HEK293 (cell line): ENCODE measurements around the gene MTCL1.

Experiments
- CTCF ChIA-PET: fragments of 350-600 bp; formaldehyde crosslinking; extraction: SDS; loops from one replicate; lab custom pipeline; 2021; ENCODE audit warnings: antibody characterized with exemption; lab: Yijun Ruan, JAX
- POLR2A ChIA-PET: fragments of 300-600 bp; formaldehyde crosslinking; extraction: SDS; loops from one replicate; lab custom pipeline; 2020; ENCODE audit warnings: antibody characterized with exemption, inconsistent platforms; lab: Yijun Ruan, JAX
- H3K27ac ChIP-seq: fragments of 200-500 bp; sonication (Bioruptor generic); 2 replicates; pipeline ENCODE4 v1.5.1; 2014; ENCODE audit warnings: low read depth, low read length, control low read depth, inconsistent platforms; ENCODE audit errors: extremely low read depth
- H3K36me3 ChIP-seq, 2 experiments: fragments of 200-500 bp in 1 of 2; sonication (Bioruptor generic) in 1 of 2; 1 replicate in 1 of 2; 2 replicates in 1 of 2; pipeline ENCODE4 v1.5.1; 2014 to 2017; ENCODE audit warnings: inconsistent platforms in 2 of 2, low read length in 2 of 2; ENCODE audit not compliant: control insufficient read depth in 2 of 2, insufficient read depth in 1 of 2
- H3K4me1 ChIP-seq: fragments of 200-500 bp; sonication (Bioruptor generic); 2 replicates; pipeline ENCODE4 v1.5.1; 2014; ENCODE audit warnings: mild to moderate bottlenecking, low read length, inconsistent platforms; ENCODE audit not compliant: control insufficient read depth, insufficient read depth
- H3K4me3 ChIP-seq: 2 replicates; pipeline ENCODE4 v1.5.1; 2011; ENCODE audit warnings: low read depth, mild to moderate bottlenecking, control low read depth, low read length, moderate library complexity
- H3K9me3 ChIP-seq: fragments of 200-500 bp; sonication (Bioruptor generic); 2 replicates; pipeline ENCODE4 v1.5.1; 2014; ENCODE audit warnings: low read depth, low read length, inconsistent platforms; ENCODE audit not compliant: control insufficient read depth, insufficient read depth
- GLI4 ChIP-seq: fragments of 450-650 bp; formaldehyde crosslinking; IDR thresholded peaks from 2 replicates; pipeline ENCODE4 v1.5.1; 2016; ENCODE audit warnings: missing biosample characterization, missing genetic modification characterization
- MYNN ChIP-seq: fragments of 450-650 bp; formaldehyde crosslinking; IDR thresholded peaks from 2 replicates; pipeline ENCODE4 v1.5.1; 2016; ENCODE audit warnings: missing biosample characterization, missing genetic modification characterization, borderline replicate concordance
- RBAK ChIP-seq: fragments of 450-650 bp; formaldehyde crosslinking; IDR thresholded peaks from 2 replicates; pipeline ENCODE4 v1.5.1; 2016; ENCODE audit warnings: missing biosample characterization, missing genetic modification characterization
- SCRT2 ChIP-seq: fragments of 450-650 bp; formaldehyde crosslinking; IDR thresholded peaks from 2 replicates; pipeline ENCODE4 v1.5.1; 2016; ENCODE audit warnings: missing biosample characterization, missing genetic modification characterization
- TRIM28 ChIP-seq: IDR thresholded peaks from 2 replicates; pipeline ENCODE4 v1.6.1; 2011; ENCODE audit warnings: low read length, control low read depth, borderline replicate concordance
- ZNF16 ChIP-seq: fragments of 450-650 bp; formaldehyde crosslinking; IDR thresholded peaks from 2 replicates; pipeline ENCODE4 v1.5.1; 2016; ENCODE audit warnings: low read depth, missing biosample characterization, missing genetic modification characterization
- ZNF169 ChIP-seq: fragments of 450-650 bp; formaldehyde crosslinking; IDR thresholded peaks from 2 replicates; pipeline ENCODE4 v1.5.1; 2016; ENCODE audit warnings: missing biosample characterization, missing genetic modification characterization
- ZNF2 ChIP-seq: fragments of 450-650 bp; formaldehyde crosslinking; IDR thresholded peaks from 2 replicates; pipeline ENCODE4 v1.5.1; 2016; ENCODE audit warnings: missing biosample characterization, missing genetic modification characterization
- ZNF366 ChIP-seq: fragments of 450-650 bp; formaldehyde crosslinking; conservative IDR thresholded peaks from 2 replicates; pipeline ENCODE4 v1.5.1; 2016; ENCODE audit warnings: missing biosample characterization, missing genetic modification characterization
- ZNF548 ChIP-seq: fragments of 450-650 bp; formaldehyde crosslinking; IDR thresholded peaks from 2 replicates; pipeline ENCODE4 v1.5.1; 2016; ENCODE audit warnings: missing biosample characterization, missing genetic modification characterization
- ZNF571 ChIP-seq: fragments of 450-650 bp; formaldehyde crosslinking; IDR thresholded peaks from 2 replicates; pipeline ENCODE4 v1.5.0; 2017; ENCODE audit warnings: missing biosample characterization, missing genetic modification characterization
- ZNF610 ChIP-seq: fragments of 450-650 bp; formaldehyde crosslinking; IDR thresholded peaks from 2 replicates; pipeline ENCODE4 v1.5.1; 2016; ENCODE audit warnings: missing biosample characterization, missing genetic modification characterization, borderline replicate concordance
- ZNF621 ChIP-seq: fragments of 450-650 bp; formaldehyde crosslinking; IDR thresholded peaks from 2 replicates; pipeline ENCODE4 v1.5.1; 2017; ENCODE audit warnings: missing biosample characterization, missing genetic modification characterization
- ZNF791 ChIP-seq: fragments of 450-650 bp; formaldehyde crosslinking; IDR thresholded peaks from 2 replicates; pipeline ENCODE4 v1.5.1; 2016; ENCODE audit warnings: missing biosample characterization, missing genetic modification characterization
- ZNF830 ChIP-seq: fragments of 450-650 bp; IDR thresholded peaks from 2 replicates; pipeline ENCODE4 v1.5.0; 2018; ENCODE audit warnings: missing biosample characterization, missing genetic modification characterization, low read depth, mild to moderate bottlenecking, moderate library complexity
- TF ChIP-seq, protein P1 (sequence below): fragments of 450-650 bp; formaldehyde crosslinking; IDR thresholded peaks from 2 replicates; pipeline ENCODE4 v1.5.1; 2017; ENCODE audit warnings: missing biosample characterization, missing genetic modification characterization
- TF ChIP-seq, protein P2 (sequence below): fragments of 450-650 bp; formaldehyde crosslinking; optimal IDR thresholded peaks from 2 replicates; pipeline ENCODE3; 2016; ENCODE audit warnings: missing biosample characterization, mild to moderate bottlenecking, missing genetic modification characterization
- TF ChIP-seq, protein P3 (sequence below): fragments of 450-650 bp; formaldehyde crosslinking; IDR thresholded peaks from 2 replicates; pipeline ENCODE4 v1.5.1; 2016; ENCODE audit warnings: missing biosample characterization, missing genetic modification characterization

MTCL1 gene

DNA sequence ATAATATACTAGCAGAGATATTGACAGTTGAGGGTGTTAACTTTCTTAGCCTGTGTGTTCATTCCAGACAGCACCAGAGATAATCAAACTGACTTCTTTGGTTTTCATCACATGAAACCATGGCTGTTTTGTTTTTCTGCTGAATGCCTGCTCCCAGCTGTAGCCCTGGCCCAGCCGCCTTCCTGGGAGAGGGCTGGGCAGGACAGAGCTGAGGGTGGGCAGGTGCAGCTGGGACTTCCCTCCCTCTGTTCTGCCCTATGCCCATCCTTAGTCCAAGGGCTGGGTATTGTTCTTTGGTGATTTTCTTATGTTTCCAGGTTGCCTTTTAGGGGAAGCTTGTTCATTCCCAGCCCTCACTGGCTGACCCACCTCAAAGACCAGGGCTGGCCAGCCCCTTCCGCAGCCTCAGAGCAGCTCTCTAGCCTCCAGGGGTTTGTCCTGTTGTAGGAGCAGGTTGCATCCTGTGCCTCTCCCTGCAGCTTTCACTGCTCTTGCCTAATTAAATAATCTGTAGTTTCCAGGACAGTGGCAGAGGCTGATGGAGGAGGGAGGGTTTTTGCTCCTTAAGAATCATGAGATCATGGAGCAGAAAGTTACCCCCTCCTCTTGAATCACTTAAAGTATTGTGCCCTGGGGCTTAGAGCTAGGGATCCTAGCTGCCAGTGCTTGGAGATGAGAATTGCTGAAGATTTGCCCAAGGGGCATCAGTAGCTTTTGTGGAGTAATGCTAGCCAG is 61.4 kb downstream of the MTCL1 start:
- H3K36me3 ChIP-seq, result peaks cover 0 to 12% of the 10 kb centered on the region in 2 experiments; a peak in 1 of 3 replicates
- ChIA-PET CTCF (interaction anchor here (0.5 to 0.7 kb wide), 2 partner anchors 18 to 109 kb away, joined by 3 to 4 read pairs; no protein-coding TSS in a partner anchor), POLR2A (no interaction called here)
- H3K27ac ChIP-seq, result no peak overlapping the region
- H3K4me1 ChIP-seq, result no peaks in the 10 kb centered on the region; the same call in 1 of the 2 replicates
- TF ChIP-seq, protein P1, sequence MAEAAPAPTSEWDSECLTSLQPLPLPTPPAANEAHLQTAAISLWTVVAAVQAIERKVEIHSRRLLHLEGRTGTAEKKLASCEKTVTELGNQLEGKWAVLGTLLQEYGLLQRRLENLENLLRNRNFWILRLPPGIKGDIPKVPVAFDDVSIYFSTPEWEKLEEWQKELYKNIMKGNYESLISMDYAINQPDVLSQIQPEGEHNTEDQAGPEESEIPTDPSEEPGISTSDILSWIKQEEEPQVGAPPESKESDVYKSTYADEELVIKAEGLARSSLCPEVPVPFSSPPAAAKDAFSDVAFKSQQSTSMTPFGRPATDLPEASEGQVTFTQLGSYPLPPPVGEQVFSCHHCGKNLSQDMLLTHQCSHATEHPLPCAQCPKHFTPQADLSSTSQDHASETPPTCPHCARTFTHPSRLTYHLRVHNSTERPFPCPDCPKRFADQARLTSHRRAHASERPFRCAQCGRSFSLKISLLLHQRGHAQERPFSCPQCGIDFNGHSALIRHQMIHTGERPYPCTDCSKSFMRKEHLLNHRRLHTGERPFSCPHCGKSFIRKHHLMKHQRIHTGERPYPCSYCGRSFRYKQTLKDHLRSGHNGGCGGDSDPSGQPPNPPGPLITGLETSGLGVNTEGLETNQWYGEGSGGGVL (tag by site-specific recombination), result peak; percentile 36; the same call in 1 of the 2 replicates
- TF ChIP-seq ZNF621 (tag by site-specific recombination), result no peak
- H3K9me3 ChIP-seq, result no peaks in the 10 kb centered on the region
- no peak overlapping the region for H3K4me3 ChIP-seq

DNA sequence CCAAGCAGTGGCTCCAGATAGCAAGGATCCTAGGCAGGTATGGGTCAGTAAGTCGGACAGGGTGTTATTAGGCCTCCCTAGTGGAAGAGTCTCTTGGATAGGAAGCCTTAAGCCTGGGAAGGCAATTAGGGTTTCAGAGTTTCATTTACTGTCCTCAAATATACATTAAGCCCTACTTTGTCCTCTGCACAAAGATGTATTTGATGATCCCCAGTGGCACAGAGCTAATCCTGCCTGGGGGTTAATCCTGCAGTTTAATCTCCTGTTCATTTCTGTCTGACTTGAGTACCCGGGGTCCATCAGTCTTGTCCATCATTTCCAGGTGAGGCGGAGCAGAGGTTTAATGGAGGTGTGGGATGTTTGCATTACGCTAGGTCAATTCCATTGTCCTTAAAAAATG is 62.0 kb downstream of the MTCL1 start:
- ChIA-PET CTCF (interaction anchor here (0.7 kb wide), 1 partner anchor 17 kb away, joined by 4 read pairs; no protein-coding TSS in a partner anchor), POLR2A (no interaction called here)
- Histone ChIP-seq H3K4me3 (no peak overlapping the region), H3K9me3 (no peaks in the 10 kb centered on the region), H3K27ac (no peak overlapping the region), H3K4me1 (peaks cover 4% of the 10 kb centered on the region), H3K36me3 (peaks cover 0 to 5% of the 10 kb centered on the region in 2 experiments; a peak in 1 of 3 replicates)
- TF ChIP-seq ZNF169 (tag by site-specific recombination) (no peak), ZNF830 (tag by site-specific recombination) (no peak), SCRT2 (tag by site-specific recombination) (no peak), ZNF366 (tag by site-specific recombination) (no peak), ZNF2 (tag by site-specific recombination) (no peak), ZNF791 (tag by site-specific recombination) (no peak), ZNF548 (tag by site-specific recombination) (no peak), ZNF610 (tag by site-specific recombination) (no peak), TRIM28 (no peak)
- TF ChIP-seq, protein P2, sequence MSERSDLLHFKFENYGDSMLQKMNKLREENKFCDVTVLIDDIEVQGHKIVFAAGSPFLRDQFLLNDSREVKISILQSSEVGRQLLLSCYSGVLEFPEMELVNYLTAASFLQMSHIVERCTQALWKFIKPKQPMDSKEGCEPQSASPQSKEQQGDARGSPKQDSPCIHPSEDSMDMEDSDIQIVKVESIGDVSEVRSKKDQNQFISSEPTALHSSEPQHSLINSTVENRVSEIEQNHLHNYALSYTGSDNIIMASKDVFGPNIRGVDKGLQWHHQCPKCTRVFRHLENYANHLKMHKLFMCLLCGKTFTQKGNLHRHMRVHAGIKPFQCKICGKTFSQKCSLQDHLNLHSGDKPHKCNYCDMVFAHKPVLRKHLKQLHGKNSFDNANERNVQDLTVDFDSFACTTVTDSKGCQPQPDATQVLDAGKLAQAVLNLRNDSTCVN (tag by site-specific recombination), result no peak
- TF ChIP-seq, protein P3, sequence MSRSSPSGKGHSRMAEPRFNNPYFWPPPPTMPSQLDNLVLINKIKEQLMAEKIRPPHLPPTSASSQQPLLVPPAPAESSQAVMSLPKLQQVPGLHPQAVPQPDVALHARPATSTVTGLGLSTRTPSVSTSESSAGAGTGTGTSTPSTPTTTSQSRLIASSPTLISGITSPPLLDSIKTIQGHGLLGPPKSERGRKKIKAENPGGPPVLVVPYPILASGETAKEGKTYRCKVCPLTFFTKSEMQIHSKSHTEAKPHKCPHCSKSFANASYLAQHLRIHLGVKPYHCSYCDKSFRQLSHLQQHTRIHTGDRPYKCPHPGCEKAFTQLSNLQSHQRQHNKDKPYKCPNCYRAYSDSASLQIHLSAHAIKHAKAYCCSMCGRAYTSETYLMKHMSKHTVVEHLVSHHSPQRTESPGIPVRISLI (tag by site-specific recombination), result no peak

DNA sequence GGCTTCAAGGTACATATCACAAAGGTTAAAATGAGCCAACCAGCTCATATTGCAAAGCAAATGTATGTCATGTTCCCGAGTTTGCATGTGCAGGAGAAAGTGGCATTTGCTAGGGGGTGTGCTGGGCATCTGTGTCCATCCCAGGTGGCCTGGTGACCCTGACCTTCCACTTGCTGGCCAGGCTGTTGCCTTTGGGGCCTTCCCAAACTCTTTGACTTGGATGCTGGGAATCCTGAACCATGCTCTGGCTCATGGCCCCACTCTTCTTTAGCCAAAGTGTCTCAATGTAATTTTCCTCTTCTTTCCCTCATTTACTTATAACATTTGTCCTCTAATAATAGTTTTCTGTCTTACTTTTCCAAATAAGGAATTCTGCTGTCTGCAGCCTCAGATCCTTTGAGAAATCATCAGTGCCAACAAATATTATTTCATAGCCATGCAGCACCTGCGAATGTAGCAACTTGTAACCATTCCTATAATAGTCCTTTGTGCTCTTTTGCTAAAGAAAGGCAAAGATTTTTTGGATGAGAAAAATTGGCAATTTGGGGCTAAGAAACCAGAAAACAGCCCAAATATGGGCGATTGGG is 64.2 kb downstream of the MTCL1 start:
- H3K9me3 ChIP-seq, result no peaks in the 10 kb centered on the region
- no peaks in the 10 kb centered on the region for H3K36me3 ChIP-seq
- TF ChIP-seq MYNN (tag by site-specific recombination) (no peak), GLI4 (no peak), ZNF16 (tag by site-specific recombination) (no peak), ZNF571 (tag by site-specific recombination) (no peak), RBAK (tag by site-specific recombination) (no peak)
- H3K4me3 ChIP-seq, result no peak overlapping the region
- CTCF ChIA-PET, result no interaction called here
- H3K27ac ChIP-seq, result no peak overlapping the region
- POLR2A ChIA-PET, result no interaction called here
- H3K4me1 ChIP-seq, result peaks cover 4% of the 10 kb centered on the region
